Naive thymus-derived CD4-positive, alpha-beta T cell (primary cell): ENCODE results near the gene GP9. TPM values are rescaled to one million over a fixed set of nuclear protein-coding genes. Genes with fewer than 3 reads are reported as not detected.

Experiments used
- ATAC-seq: fragments of 150-1000 bp; cut with Tn5 transposase; 2 replicates; pipeline ENCODE4 v1.10.0; 2021; ENCODE audit warnings: mild to moderate bottlenecking, moderate library complexity
- CTCF ChIA-PET: fragments of 350-600 bp; sonication (Branson Sonifier 250); formaldehyde crosslinking; loops from one replicate; lab custom pipeline; 2021; ENCODE audit warnings: antibody characterized with exemption; lab: Charles Lee
- POLR2A ChIA-PET: fragments of 350-600 bp; sonication (Branson Sonifier 250); formaldehyde crosslinking; loops from one replicate; lab custom pipeline; 2021; ENCODE audit warnings: antibody characterized with exemption, inconsistent platforms; lab: Charles Lee
- DNase-seq, 9 donors: peaks; one replicate each; pipeline versions ENCODE4 v3.0.0 to v3.0.0-alpha.2; 2020 to 2022; ENCODE audit warnings: mixed read lengths in 1 of 9
- H3K27ac ChIP-seq: one replicate; pipeline ENCODE4 v1.7.0; 2013; ENCODE audit warnings: mild to moderate bottlenecking, low read depth, low read length, moderate library complexity
- H3K27me3 ChIP-seq, 2 donors: one replicate each; pipeline ENCODE4 v1.7.0; 2013; ENCODE audit warnings: low read length in 2 of 2, mild to moderate bottlenecking in 2 of 2, moderate library complexity in 2 of 2; ENCODE audit not compliant: control insufficient read depth in 2 of 2, insufficient read depth in 2 of 2
- H3K36me3 ChIP-seq, 3 experiments: 1 replicate in 2 of 3; 2 replicates in 1 of 3; pipeline ENCODE4 v1.7.0; 2013; ENCODE audit warnings: low read length in 3 of 3, mild to moderate bottlenecking in 3 of 3, moderate library complexity in 1 of 3; ENCODE audit not compliant: insufficient read depth in 3 of 3, control insufficient read depth in 2 of 3
- H3K4me1 ChIP-seq, 2 donors: one replicate each; pipeline ENCODE4 v1.7.0; 2013; ENCODE audit warnings: low read length in 2 of 2, mild to moderate bottlenecking in 2 of 2, moderate library complexity in 1 of 2; ENCODE audit not compliant: control insufficient read depth in 2 of 2, insufficient read depth in 2 of 2
- H3K4me3 ChIP-seq: 2 replicates; pipeline ENCODE4 v1.7.0; 2013; ENCODE audit warnings: mild to moderate bottlenecking, low read length
- H3K9me3 ChIP-seq, 3 experiments: 1 replicate in 2 of 3; 2 replicates in 1 of 3; pipeline ENCODE4 v1.7.0; 2013; ENCODE audit warnings: low read length in 3 of 3; ENCODE audit not compliant: control insufficient read depth in 2 of 3
- H3K27ac Mint-ChIP-seq, 9 donors: one replicate each; pipeline ENCODE4 v1.8.0; 2020 to 2022; ENCODE audit warnings: mixed read lengths in 9 of 9, mild to moderate bottlenecking in 8 of 9, moderate library complexity in 5 of 9, inconsistent platforms in 2 of 9
- H3K27me3 Mint-ChIP-seq, 5 donors: one replicate each; pipeline ENCODE4 v1.8.0; 2021 to 2022; ENCODE audit warnings: mixed read lengths in 5 of 5, mild to moderate bottlenecking in 1 of 5
- H3K36me3 Mint-ChIP-seq, 5 donors: one replicate each; pipeline ENCODE4 v1.8.0; 2020 to 2022; ENCODE audit warnings: mixed read lengths in 5 of 5, mild to moderate bottlenecking in 3 of 5, inconsistent platforms in 1 of 5
- H3K4me1 Mint-ChIP-seq, 7 donors: one replicate each; pipeline ENCODE4 v1.8.0; 2020 to 2022; ENCODE audit warnings: mixed read lengths in 7 of 7, mild to moderate bottlenecking in 3 of 7, inconsistent platforms in 1 of 7
- H3K4me3 Mint-ChIP-seq, 10 donors: one replicate each; pipeline ENCODE4 v1.8.0; 2020 to 2022; ENCODE audit warnings: mild to moderate bottlenecking in 10 of 10, mixed read lengths in 10 of 10, moderate library complexity in 6 of 10, inconsistent platforms in 2 of 10
- H3K9me3 Mint-ChIP-seq, 11 donors: one replicate each; pipeline ENCODE4 v1.8.0; 2020 to 2022; ENCODE audit warnings: mixed read lengths in 11 of 11, mild to moderate bottlenecking in 4 of 11, inconsistent platforms in 1 of 11, moderate library complexity in 1 of 11
- intact Hi-C, 2 donors: fragments of 100-400 bp; cut with micrococcal nuclease; formaldehyde crosslinking; loops; one replicate each; pipeline ENCODE4 v1.15.1; 2023
- polyA plus RNA-seq, 2 donors: library from polyadenylated mRNA; unstranded; fragments of 300-500 nt; fragmentation: Illumina TruSeq; gene quantifications; one replicate each; pipeline ENCODE4 v1.2.3, GENCODE V29; 2021
- total RNA-seq, 6 experiments: library from RNA in 5 of 6; stranded (reverse) in 5 of 6; gene quantifications; 1 replicate in 5 of 6; 2 replicates in 1 of 6; pipeline ENCODE4 v1.2.3 and lab custom pipeline; 2021 to 2026

The GP9 gene
- total and polyA plus RNA-seq, 7 experiments from 2014 or later: 2.5 TPM; not detected in 6

DNA sequence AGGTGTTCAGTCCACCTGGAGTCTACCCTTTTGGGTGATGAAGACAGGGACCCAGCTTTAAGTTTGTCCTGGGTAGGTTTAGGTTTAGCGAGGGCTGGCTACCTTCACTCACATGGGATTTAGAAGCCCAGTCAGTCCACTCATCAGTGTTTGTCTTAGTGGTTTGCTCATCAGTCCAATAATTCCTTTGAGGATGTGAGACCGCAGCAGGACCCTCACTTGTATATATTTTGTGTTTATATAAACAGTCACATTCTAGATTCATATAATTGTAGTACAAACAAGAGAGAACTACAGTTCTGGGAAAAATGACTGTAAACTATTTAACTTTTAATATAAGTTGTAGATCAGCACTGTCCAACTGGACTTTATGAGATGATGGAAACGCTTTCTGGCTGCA, 41.3 kb upstream of the GP9 start:
- CTCF ChIA-PET: interaction anchor here (1.0 to 1.3 kb wide), 2 partner anchors 15 to 48 kb away, joined by 4 to 5 read pairs; no protein-coding TSS in a partner anchor
- intact Hi-C loops: no loop called here
- DNase-seq (no peak), ATAC-seq (no peak)
- Histone ChIP-seq H3K36me3 (no peaks in the 10 kb centered on the region), H3K9me3 (no peaks in the 10 kb centered on the region), H3K4me1 (peaks cover 26 to 33% of the 10 kb centered on the region in 2 donors), H3K27me3 (no peaks in the 10 kb centered on the region), H3K4me3 (no peak overlapping the region), H3K27ac (no peak overlapping the region)
- H3K4me1 Mint-ChIP-seq: peaks cover 32 to 57% (median 51%) of the 10 kb centered on the region in 7 donors
- H3K36me3 Mint-ChIP-seq: peaks cover 0 to 3% (median 0%) of the 10 kb centered on the region in 5 donors
- POLR2A ChIA-PET: interaction anchor here (0.8 to 1.8 kb wide), 7 partner anchors 9 to 297 kb away, joined by 3 to 9 read pairs (median 3); a partner anchor contains a TSS
- peaks cover 0 to 1% (median 0%) of the 10 kb centered on the region in 11 donors for H3K9me3 Mint-ChIP-seq
- H3K27ac Mint-ChIP-seq: peak overlapping the region in 3 of 9 donors; percentile 34 to 92 (median 51)
- no peaks in the 10 kb centered on the region for H3K27me3 Mint-ChIP-seq
- H3K4me3 Mint-ChIP-seq: no peak overlapping the region

DNA sequence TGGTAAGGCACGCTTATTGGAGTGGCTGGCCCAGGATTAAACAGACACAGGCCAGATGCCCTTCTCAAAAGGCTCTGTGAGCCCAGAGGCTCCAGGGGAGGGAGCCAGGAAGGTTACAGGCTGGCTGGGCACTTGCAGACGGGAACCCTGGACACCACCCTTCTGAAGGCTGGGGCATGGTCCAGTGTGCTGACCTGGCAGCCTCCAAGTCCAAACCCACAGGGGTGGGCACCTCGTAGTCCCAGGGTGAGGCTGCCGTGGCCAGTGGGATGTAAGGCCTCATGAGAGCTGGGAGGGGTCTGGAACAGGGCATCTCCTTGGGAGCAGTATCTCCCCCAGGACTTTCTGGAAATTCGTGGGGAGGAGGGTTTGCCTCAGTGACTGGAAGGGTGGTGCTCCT, 39.9 kb upstream of the GP9 start:
- H3K4me1 Mint-ChIP-seq: peaks cover 20 to 55% (median 48%) of the 10 kb centered on the region in 7 donors
- ATAC-seq: no peak
- CTCF ChIA-PET: interaction anchor here (0.8 to 1.5 kb wide), 3 partner anchors 16 to 51 kb away, joined by 3 to 7 read pairs (median 3); no protein-coding TSS in a partner anchor

DNA sequence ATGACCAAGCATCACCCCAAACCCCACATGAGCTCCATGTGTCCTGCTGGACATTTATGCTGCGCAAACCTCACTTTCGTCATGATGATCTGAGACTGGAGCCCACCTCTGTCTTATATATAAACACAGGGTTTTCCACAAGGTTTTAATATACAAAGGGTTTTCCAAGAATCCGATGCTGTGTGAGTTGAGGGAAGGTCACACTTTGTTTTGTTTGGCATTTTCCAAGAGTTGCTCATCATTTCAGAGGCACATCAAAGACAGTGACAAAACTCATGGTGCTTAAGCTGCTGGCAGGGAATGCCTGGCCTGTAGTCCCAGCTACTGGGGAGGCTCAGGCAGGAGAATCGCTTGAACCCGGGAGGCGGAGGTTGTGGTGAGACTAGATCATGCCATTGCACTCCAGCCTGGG, 39.4 kb upstream of the GP9 start:
- Mint-ChIP-seq H3K4me1 (peaks cover 19 to 55% (median 48%) of the 10 kb centered on the region in 7 donors), H3K36me3 (peaks cover 0 to 5% (median 0%) of the 10 kb centered on the region in 5 donors), H3K27ac (peak overlapping the region in 1 of 9 donors; percentile 12), H3K27me3 (no peaks in the 10 kb centered on the region), H3K4me3 (no peak overlapping the region), H3K9me3 (peaks cover 0 to 1% (median 0%) of the 10 kb centered on the region in 11 donors)
- ChIA-PET POLR2A (interaction anchor here (1.2 kb wide), 1 partner anchor 296 kb away, joined by 3 read pairs; no protein-coding TSS in a partner anchor), CTCF (interaction anchor here (1.1 to 1.5 kb wide), 2 partner anchors 17 to 51 kb away, joined by 3 to 7 read pairs; no protein-coding TSS in a partner anchor)
- no peak overlapping the region for H3K4me3 ChIP-seq
- peaks cover 16 to 20% of the 10 kb centered on the region in 2 donors for H3K4me1 ChIP-seq
- H3K9me3 ChIP-seq: no peaks in the 10 kb centered on the region
- intact Hi-C loops: no loop called here
- DNase-seq (no peak), ATAC-seq (no peak)
- H3K27me3 ChIP-seq: no peaks in the 10 kb centered on the region
- H3K27ac ChIP-seq: no peak overlapping the region
- H3K36me3 ChIP-seq: no peaks in the 10 kb centered on the region

More for the DNA sequence above, 39.9 kb upstream of the GP9 start:
- Histone ChIP-seq H3K27ac (no peak overlapping the region), H3K9me3 (no peaks in the 10 kb centered on the region), H3K36me3 (no peaks in the 10 kb centered on the region), H3K27me3 (no peaks in the 10 kb centered on the region), H3K4me1 (peaks cover 17 to 22% of the 10 kb centered on the region in 2 donors), H3K4me3 (no peak overlapping the region)
- peaks cover 0 to 1% (median 0%) of the 10 kb centered on the region in 11 donors for H3K9me3 Mint-ChIP-seq
- no peak overlapping the region for H3K4me3 Mint-ChIP-seq
- intact Hi-C loops: no loop called here
- no peaks in the 10 kb centered on the region for H3K27me3 Mint-ChIP-seq
- H3K36me3 Mint-ChIP-seq: peaks cover 0 to 5% (median 0%) of the 10 kb centered on the region in 5 donors
- no peak overlapping the region for H3K27ac Mint-ChIP-seq
- DNase-seq: no peak
- POLR2A ChIA-PET: interaction anchor here (0.7 to 1.8 kb wide), 4 partner anchors 24 to 295 kb away, joined by 3 to 6 read pairs (median 3); a partner anchor contains a TSS

DNA sequence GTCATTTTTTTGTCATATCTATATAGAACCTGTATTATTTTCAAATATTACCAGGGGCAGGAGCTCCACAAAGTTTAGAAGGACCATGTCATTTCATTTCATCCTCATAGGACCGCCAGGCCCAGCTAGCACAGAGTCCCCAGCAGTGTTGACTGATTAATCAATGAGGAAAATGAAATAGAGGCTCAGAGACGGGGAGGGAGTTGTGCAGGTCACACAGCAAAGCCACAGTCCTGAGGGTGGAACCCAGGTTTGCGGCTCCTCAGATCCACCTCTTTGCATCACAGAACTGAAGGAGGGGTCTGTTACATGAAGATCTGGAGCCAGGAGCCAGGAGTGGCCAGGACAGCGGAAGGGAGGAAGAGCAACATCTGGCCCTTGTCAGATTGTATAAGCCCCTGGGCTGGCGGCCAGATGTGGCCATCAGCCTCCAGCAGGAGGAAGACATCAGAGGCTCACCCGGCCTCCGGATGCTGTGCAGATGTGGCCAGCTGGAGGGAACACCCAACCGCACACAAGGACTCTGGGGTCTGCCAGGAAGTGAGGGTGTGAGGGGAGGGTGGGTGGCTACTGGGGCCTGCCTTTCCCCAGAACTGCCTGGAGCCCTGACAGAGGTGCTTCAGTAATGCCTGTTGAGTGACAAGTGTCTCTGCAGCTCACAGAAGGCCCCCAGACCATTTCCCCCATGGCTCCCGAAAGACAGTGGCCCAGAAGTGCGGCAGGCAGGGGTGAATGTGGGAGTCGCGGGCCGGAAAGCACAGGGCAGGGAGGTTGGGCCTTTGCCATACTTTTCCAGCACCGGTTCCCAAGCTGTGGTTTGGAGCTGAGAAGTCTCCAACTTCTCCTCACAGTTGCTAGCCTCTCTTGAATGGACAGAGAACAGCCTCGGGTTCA, 38.2 kb upstream of the GP9 start:
- H3K27me3 ChIP-seq: no peaks in the 10 kb centered on the region
- peaks cover 12 to 16% of the 10 kb centered on the region in 2 donors for H3K4me1 ChIP-seq
- no peak for ATAC-seq
- intact Hi-C loops: no loop called here
- Mint-ChIP-seq H3K4me3 (no peak overlapping the region), H3K36me3 (peaks cover 0 to 5% (median 0%) of the 10 kb centered on the region in 5 donors), H3K9me3 (peaks cover 0 to 1% (median 0%) of the 10 kb centered on the region in 11 donors), H3K4me1 (peaks cover 19 to 54% (median 46%) of the 10 kb centered on the region in 7 donors), H3K27me3 (no peaks in the 10 kb centered on the region), H3K27ac (peak overlapping the region in 2 of 9 donors; percentile 25 to 59)
- H3K9me3 ChIP-seq: no peaks in the 10 kb centered on the region
- DNase-seq: no peak
- no peaks in the 10 kb centered on the region for H3K36me3 ChIP-seq
- H3K4me3 ChIP-seq: no peak overlapping the region
- POLR2A ChIA-PET: interaction anchor here (1.1 to 1.8 kb wide), 4 partner anchors 15 to 295 kb away, joined by 3 to 6 read pairs (median 4); no protein-coding TSS in a partner anchor
- CTCF ChIA-PET: interaction anchor here (0.6 to 1.5 kb wide), 5 partner anchors 22 to 279 kb away, joined by 3 to 7 read pairs (median 3); no protein-coding TSS in a partner anchor
- H3K27ac ChIP-seq: no peak overlapping the region

DNA sequence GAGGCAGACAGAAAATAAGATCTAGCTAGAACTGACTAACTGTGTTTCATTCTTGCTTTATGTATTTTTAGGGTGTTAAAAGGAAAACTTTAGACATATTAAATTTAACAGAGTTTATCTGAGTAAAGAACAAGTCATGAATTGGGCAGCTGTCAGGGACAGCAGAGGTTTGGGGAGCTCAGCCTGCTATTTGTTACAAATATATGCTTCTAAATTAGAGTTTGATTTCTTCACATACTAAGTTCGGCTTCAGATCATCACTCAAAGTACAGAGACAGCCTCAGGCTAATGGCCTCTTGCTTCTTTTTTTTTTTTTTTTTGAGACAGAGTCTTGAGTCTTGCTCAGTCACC, 37.6 kb upstream of the GP9 start:
- peak overlapping the region in 2 of 9 donors; percentile 12 to 25 for H3K27ac Mint-ChIP-seq
- Histone ChIP-seq H3K36me3 (no peaks in the 10 kb centered on the region), H3K4me3 (no peak overlapping the region), H3K27me3 (no peaks in the 10 kb centered on the region), H3K9me3 (no peaks in the 10 kb centered on the region), H3K27ac (no peak overlapping the region), H3K4me1 (peaks cover 10 to 11% of the 10 kb centered on the region in 2 donors)
- no peaks in the 10 kb centered on the region for H3K27me3 Mint-ChIP-seq
- ChIA-PET POLR2A (interaction anchor here (0.5 to 1.8 kb wide), 3 partner anchors 15 to 86 kb away, joined by 3 to 6 read pairs (median 4); no protein-coding TSS in a partner anchor), CTCF (interaction anchor here (0.6 to 1.0 kb wide), 3 partner anchors 41 to 279 kb away, joined by 3 to 7 read pairs (median 3); no protein-coding TSS in a partner anchor)
- intact Hi-C loops: no loop called here
- no peak for DNase-seq
- H3K9me3 Mint-ChIP-seq: no peaks in the 10 kb centered on the region
- no peak for ATAC-seq
- peaks cover 13 to 47% (median 40%) of the 10 kb centered on the region in 7 donors for H3K4me1 Mint-ChIP-seq
- peaks cover 0 to 5% (median 0%) of the 10 kb centered on the region in 5 donors for H3K36me3 Mint-ChIP-seq
- no peak overlapping the region for H3K4me3 Mint-ChIP-seq

DNA sequence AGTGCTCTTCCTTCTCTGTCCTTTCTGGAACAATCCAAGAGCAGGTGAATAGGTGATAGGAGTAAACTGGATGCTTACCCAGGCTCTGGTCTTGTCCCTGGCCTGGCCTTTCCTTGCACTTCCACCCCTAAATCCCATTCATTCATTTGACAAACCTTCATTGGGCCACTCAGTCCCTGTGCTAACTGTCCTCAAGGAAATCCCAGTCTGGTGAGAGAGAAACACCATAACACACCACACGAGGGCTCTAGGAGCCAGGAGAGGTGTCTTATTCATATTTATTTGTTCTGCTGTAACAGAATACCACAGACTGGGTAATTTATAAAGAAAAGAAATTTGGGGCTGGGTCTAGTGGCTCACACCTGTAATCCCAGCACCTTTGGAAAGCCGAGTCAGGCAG, 36.7 kb upstream of the GP9 start:
- Mint-ChIP-seq H3K4me3 (no peak overlapping the region), H3K9me3 (no peaks in the 10 kb centered on the region), H3K27me3 (peaks cover 0 to 3% (median 0%) of the 10 kb centered on the region in 5 donors), H3K36me3 (peaks cover 0 to 5% (median 0%) of the 10 kb centered on the region in 5 donors), H3K4me1 (peaks cover 13 to 40% (median 31%) of the 10 kb centered on the region in 7 donors), H3K27ac (peak overlapping the region in 1 of 9 donors; percentile 32)
- POLR2A ChIA-PET: interaction anchor here (0.6 kb wide), 1 partner anchor 53 kb away, joined by 3 read pairs; no protein-coding TSS in a partner anchor
- DNase-seq (no peak), ATAC-seq (no peak)
- intact Hi-C loops: no loop called here
- H3K27me3 ChIP-seq: no peaks in the 10 kb centered on the region
- H3K27ac ChIP-seq: no peak overlapping the region
- H3K9me3 ChIP-seq: no peaks in the 10 kb centered on the region
- CTCF ChIA-PET: no interaction called here
- H3K36me3 ChIP-seq: no peaks in the 10 kb centered on the region
- no peak overlapping the region for H3K4me3 ChIP-seq
- H3K4me1 ChIP-seq: peaks cover 8 to 11% of the 10 kb centered on the region in 2 donors
